ENCODE results near the gene HOXC5. TPM values are rescaled to one million over a fixed set of nuclear protein-coding genes. Genes with fewer than 3 reads are reported as not detected.
"Not testable (repeated sequence)": the region's sequence is repeated elsewhere in the genome, so short reads cannot be mapped to it uniquely, and the experiment has no call there.

The HOXC5 gene
- polyA plus RNA-seq, 2 donors, result 0.41 to 0.96 TPM

- H3K27ac ChIP-seq (ENCODE audit: low read depth in 2 of 2, low read length in 1 of 2), result peak overlapping the region; percentile 78 to 91
- WGBS, 2 donors, result 31 to 35% methylated on average over 9 of the region's 9 CpGs
Measured at GRCh38 chr12:54038871-54039414, 6.1 kb downstream of the HOXC5 start.

GRCh38 chr12:54039417-54040147, 6.7 kb downstream of the HOXC5 start:
- Histone ChIP-seq H3K4me3 (ENCODE audit: low read depth in 1 of 2, low read length in 2 of 2) (no peak overlapping the region), H3K4me1 (ENCODE audit: control insufficient read depth in 2 of 2, insufficient read depth in 2 of 2, low read length in 1 of 2) (peaks cover 0 to 15% of the 10 kb centered on the region in 2 donors), H3K9me3 (ENCODE audit: control insufficient read depth in 2 of 2, insufficient read depth in 1 of 2, low read depth in 1 of 2, low read length in 1 of 2) (no peaks in the 10 kb centered on the region), H3K27ac (ENCODE audit: low read depth in 2 of 2, low read length in 1 of 2) (peak overlapping the region; percentile 78 to 91), H3K27me3 (ENCODE audit: control insufficient read depth in 1 of 2, insufficient read depth in 2 of 2, low read length in 2 of 2) (no peaks in the 10 kb centered on the region), H3K36me3 (ENCODE audit: control insufficient read depth in 2 of 2, insufficient read depth in 2 of 2, low read length in 1 of 2) (no peaks in the 10 kb centered on the region)
- 19 to 20% methylated on average over 16 of the region's 16 CpGs for WGBS, 2 donors

More at GRCh38 chr12:54038871-54039414, 6.1 kb downstream of the HOXC5 start:
- no peaks in the 10 kb centered on the region for H3K27me3 ChIP-seq (ENCODE audit: control insufficient read depth in 1 of 2, insufficient read depth in 2 of 2, low read length in 2 of 2)
- H3K36me3 ChIP-seq (ENCODE audit: control insufficient read depth in 2 of 2, insufficient read depth in 2 of 2, low read length in 1 of 2), result no peaks in the 10 kb centered on the region
- peaks cover 0 to 15% of the 10 kb centered on the region in 2 donors for H3K4me1 ChIP-seq (ENCODE audit: control insufficient read depth in 2 of 2, insufficient read depth in 2 of 2, low read length in 1 of 2)
- no peaks in the 10 kb centered on the region for H3K9me3 ChIP-seq (ENCODE audit: control insufficient read depth in 2 of 2, insufficient read depth in 1 of 2, low read depth in 1 of 2, low read length in 1 of 2)
- H3K4me3 ChIP-seq (ENCODE audit: low read depth in 1 of 2, low read length in 2 of 2), result no peak overlapping the region

DNA sequence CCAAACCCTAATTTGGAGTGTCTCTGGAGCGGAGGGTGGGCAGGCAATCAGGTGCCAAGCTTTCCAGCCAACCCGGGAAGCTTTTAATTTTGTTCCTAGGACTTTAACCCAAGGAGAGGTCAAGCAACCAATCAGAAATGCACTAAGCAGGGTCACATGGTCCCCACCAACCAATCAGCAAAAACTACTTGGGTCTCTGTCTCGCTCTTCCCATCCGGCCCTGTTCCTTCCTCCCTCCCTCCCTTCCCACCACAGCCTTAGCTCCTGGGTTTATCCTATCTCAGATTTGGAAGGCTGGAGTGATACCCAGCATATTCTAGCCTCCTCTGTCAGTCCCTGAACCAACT, 7.3 kb downstream of the HOXC5 start:
- WGBS, 2 donors, result 39 to 53% methylated on average over 4 of the region's 4 CpGs
- Histone ChIP-seq H3K4me3 (ENCODE audit: low read depth in 1 of 2, low read length in 2 of 2) (no peak overlapping the region), H3K27ac (ENCODE audit: low read depth in 2 of 2, low read length in 1 of 2) (peak overlapping the region in 1 of 2 donors; percentile 60), H3K9me3 (ENCODE audit: control insufficient read depth in 2 of 2, insufficient read depth in 1 of 2, low read depth in 1 of 2, low read length in 1 of 2) (no peaks in the 10 kb centered on the region), H3K27me3 (ENCODE audit: control insufficient read depth in 1 of 2, insufficient read depth in 2 of 2, low read length in 2 of 2) (no peaks in the 10 kb centered on the region), H3K4me1 (ENCODE audit: control insufficient read depth in 2 of 2, insufficient read depth in 2 of 2, low read length in 1 of 2) (peaks cover 0 to 15% of the 10 kb centered on the region in 2 donors), H3K36me3 (ENCODE audit: control insufficient read depth in 2 of 2, insufficient read depth in 2 of 2, low read length in 1 of 2) (no peaks in the 10 kb centered on the region)

DNA sequence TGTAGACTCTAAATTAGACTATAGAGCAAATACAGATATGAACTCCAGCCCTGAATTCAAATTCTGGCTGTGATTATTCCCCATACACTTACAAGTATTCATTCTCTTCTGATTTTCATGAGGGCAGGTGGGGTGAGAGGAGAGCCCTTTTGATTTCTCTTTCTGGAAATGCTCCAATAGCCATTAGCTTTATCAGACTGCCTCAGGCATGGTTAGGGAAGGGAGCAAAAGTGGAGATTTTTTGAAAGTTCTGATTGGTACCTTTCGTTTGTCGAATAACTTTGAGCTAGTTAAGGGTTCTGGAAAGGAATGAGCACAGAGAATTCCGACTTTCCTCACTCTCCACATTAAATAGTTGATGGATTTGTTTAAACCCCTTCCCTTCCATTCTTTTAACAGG, 7.8 kb downstream of the HOXC5 start:
- H3K4me3 ChIP-seq (ENCODE audit: low read depth in 1 of 2, low read length in 2 of 2), result no peak overlapping the region
- 67 to 82% methylated on average over 3 of the region's 3 CpGs for WGBS, 2 donors
- H3K27me3 ChIP-seq (ENCODE audit: control insufficient read depth in 1 of 2, insufficient read depth in 2 of 2, low read length in 2 of 2), result no peaks in the 10 kb centered on the region
- no peaks in the 10 kb centered on the region for H3K36me3 ChIP-seq (ENCODE audit: control insufficient read depth in 2 of 2, insufficient read depth in 2 of 2, low read length in 1 of 2)
- H3K4me1 ChIP-seq (ENCODE audit: control insufficient read depth in 2 of 2, insufficient read depth in 2 of 2, low read length in 1 of 2), result peaks cover 0 to 13% of the 10 kb centered on the region in 2 donors
- no peak overlapping the region for H3K27ac ChIP-seq (ENCODE audit: low read depth in 2 of 2, low read length in 1 of 2)
- no peaks in the 10 kb centered on the region for H3K9me3 ChIP-seq (ENCODE audit: control insufficient read depth in 2 of 2, insufficient read depth in 1 of 2, low read depth in 1 of 2, low read length in 1 of 2)

DNA sequence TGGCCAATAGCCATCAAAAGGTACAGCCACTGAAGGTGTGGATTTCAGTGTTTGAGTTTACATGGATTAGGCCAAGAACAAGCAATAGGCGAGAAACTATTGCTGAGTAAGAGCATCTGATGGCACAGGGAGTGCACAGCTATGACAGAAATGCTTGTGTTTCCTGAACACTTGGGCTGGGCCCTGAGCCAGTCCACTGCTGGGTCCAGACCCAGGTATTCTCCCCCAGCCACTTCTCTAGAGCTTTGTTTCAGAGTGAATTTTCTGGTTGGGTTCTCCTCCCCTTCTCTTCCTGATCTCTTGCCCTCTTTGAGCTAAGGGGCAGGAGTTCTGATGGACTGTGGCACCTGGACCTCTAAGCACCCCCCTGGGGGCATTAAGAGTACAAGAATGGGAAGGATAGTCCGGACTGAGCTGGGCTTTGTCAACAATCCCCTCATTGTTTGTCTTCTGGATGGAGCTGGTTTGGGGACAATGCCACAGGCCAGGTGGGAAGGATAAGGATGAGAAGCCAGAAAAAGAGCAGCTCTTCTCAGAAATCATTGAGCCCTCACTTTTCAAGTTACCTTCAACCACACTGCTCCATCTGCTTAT, 8.3 kb downstream of the HOXC5 start:
- Histone ChIP-seq H3K4me3 (ENCODE audit: low read depth in 1 of 2, low read length in 2 of 2) (no peak overlapping the region), H3K9me3 (ENCODE audit: control insufficient read depth in 2 of 2, insufficient read depth in 1 of 2, low read depth in 1 of 2, low read length in 1 of 2) (no peaks in the 10 kb centered on the region), H3K4me1 (ENCODE audit: control insufficient read depth in 2 of 2, insufficient read depth in 2 of 2, low read length in 1 of 2) (peaks cover 0 to 10% of the 10 kb centered on the region in 2 donors), H3K27me3 (ENCODE audit: control insufficient read depth in 1 of 2, insufficient read depth in 2 of 2, low read length in 2 of 2) (no peaks in the 10 kb centered on the region), H3K36me3 (ENCODE audit: control insufficient read depth in 2 of 2, insufficient read depth in 2 of 2, low read length in 1 of 2) (no peaks in the 10 kb centered on the region), H3K27ac (ENCODE audit: low read depth in 2 of 2, low read length in 1 of 2) (peak overlapping the region in 1 of 2 donors; percentile 60)
- WGBS, 2 donors, result 43 to 53% methylated on average over 2 of the region's 2 CpGs

DNA sequence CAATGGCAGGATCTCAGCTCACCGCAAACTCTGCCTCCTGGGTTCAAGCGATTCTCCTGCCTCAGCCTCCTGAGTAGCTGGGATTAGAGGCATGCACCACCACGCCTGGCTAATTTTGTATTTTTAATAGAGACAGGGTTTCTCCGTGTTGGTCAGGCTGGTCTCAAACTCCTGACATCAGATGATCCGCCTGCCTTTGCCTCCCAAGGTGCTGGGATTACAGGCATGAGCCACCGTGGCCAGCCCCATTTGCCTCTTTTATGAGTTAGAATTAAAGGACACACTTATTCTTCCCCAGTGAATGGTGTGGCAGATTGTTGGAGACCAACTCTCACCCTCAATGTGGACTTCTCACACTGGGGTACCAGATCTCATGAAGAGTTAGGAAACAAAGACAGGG, 9.2 kb downstream of the HOXC5 start:
- WGBS, 2 donors, result 74 to 81% methylated on average over 6 of the region's 6 CpGs

GRCh38 chr12:54042970-54043853, 10.4 kb downstream of the HOXC5 start:
- Histone ChIP-seq H3K27me3 (ENCODE audit: control insufficient read depth in 1 of 2, insufficient read depth in 2 of 2, low read length in 2 of 2) (no peaks in the 10 kb centered on the region), H3K36me3 (ENCODE audit: control insufficient read depth in 2 of 2, insufficient read depth in 2 of 2, low read length in 1 of 2) (no peaks in the 10 kb centered on the region), H3K27ac (ENCODE audit: low read depth in 2 of 2, low read length in 1 of 2) (no peak overlapping the region), H3K9me3 (ENCODE audit: control insufficient read depth in 2 of 2, insufficient read depth in 1 of 2, low read depth in 1 of 2, low read length in 1 of 2) (no peaks in the 10 kb centered on the region), H3K4me3 (ENCODE audit: low read depth in 1 of 2, low read length in 2 of 2) (no peak overlapping the region), H3K4me1 (ENCODE audit: control insufficient read depth in 2 of 2, insufficient read depth in 2 of 2, low read length in 1 of 2) (peaks cover 0 to 11% of the 10 kb centered on the region in 2 donors)
- WGBS, 2 donors, result 44 to 57% methylated on average over 6 of the region's 6 CpGs

More for the DNA sequence above, 9.2 kb downstream of the HOXC5 start:
- not testable (repeated sequence) for H3K4me1 ChIP-seq (ENCODE audit: control insufficient read depth in 2 of 2, insufficient read depth in 2 of 2, low read length in 1 of 2); H3K36me3 ChIP-seq (ENCODE audit: control insufficient read depth in 2 of 2, insufficient read depth in 2 of 2, low read length in 1 of 2); H3K27me3 ChIP-seq (ENCODE audit: control insufficient read depth in 1 of 2, insufficient read depth in 2 of 2, low read length in 2 of 2); H3K9me3 ChIP-seq (ENCODE audit: control insufficient read depth in 2 of 2, insufficient read depth in 1 of 2, low read depth in 1 of 2, low read length in 1 of 2); H3K27ac ChIP-seq (ENCODE audit: low read depth in 2 of 2, low read length in 1 of 2); H3K4me3 ChIP-seq (ENCODE audit: low read depth in 1 of 2, low read length in 2 of 2)

- H3K27ac ChIP-seq (ENCODE audit: low read depth in 2 of 2, low read length in 1 of 2), result no peak overlapping the region
- 44 to 65% methylated on average over 5 of the region's 5 CpGs for WGBS, 2 donors
- no peaks in the 10 kb centered on the region for H3K9me3 ChIP-seq (ENCODE audit: control insufficient read depth in 2 of 2, insufficient read depth in 1 of 2, low read depth in 1 of 2, low read length in 1 of 2)
- H3K4me1 ChIP-seq (ENCODE audit: control insufficient read depth in 2 of 2, insufficient read depth in 2 of 2, low read length in 1 of 2), result peaks cover 0 to 5% of the 10 kb centered on the region in 2 donors
- no peak overlapping the region for H3K4me3 ChIP-seq (ENCODE audit: low read depth in 1 of 2, low read length in 2 of 2)
- no peaks in the 10 kb centered on the region for H3K36me3 ChIP-seq (ENCODE audit: control insufficient read depth in 2 of 2, insufficient read depth in 2 of 2, low read length in 1 of 2)
- no peaks in the 10 kb centered on the region for H3K27me3 ChIP-seq (ENCODE audit: control insufficient read depth in 1 of 2, insufficient read depth in 2 of 2, low read length in 2 of 2)
Measured at GRCh38 chr12:54044425-54045103, 11.7 kb downstream of the HOXC5 start.

GRCh38 chr12:54045401-54045800, 12.6 kb downstream of the HOXC5 start:
- Histone ChIP-seq H3K27me3 (ENCODE audit: control insufficient read depth in 1 of 2, insufficient read depth in 2 of 2, low read length in 2 of 2) (no peaks in the 10 kb centered on the region), H3K4me1 (ENCODE audit: control insufficient read depth in 2 of 2, insufficient read depth in 2 of 2, low read length in 1 of 2) (peaks cover 0 to 5% of the 10 kb centered on the region in 2 donors)

More at GRCh38 chr12:54045401-54045800, 12.6 kb downstream of the HOXC5 start:
- Histone ChIP-seq H3K9me3 (ENCODE audit: control insufficient read depth in 2 of 2, insufficient read depth in 1 of 2, low read depth in 1 of 2, low read length in 1 of 2) (no peaks in the 10 kb centered on the region), H3K4me3 (ENCODE audit: low read depth in 1 of 2, low read length in 2 of 2) (peak overlapping the region in 1 of 2 donors; percentile 57), H3K27ac (ENCODE audit: low read depth in 2 of 2, low read length in 1 of 2) (no peak overlapping the region), H3K36me3 (ENCODE audit: control insufficient read depth in 2 of 2, insufficient read depth in 2 of 2, low read length in 1 of 2) (no peaks in the 10 kb centered on the region)

Measured in esophagus (tissue), 2 donors.